Breast epithelium (tissue), 4 donors: ENCODE measurements around the gene ARHGEF19. TPM values are rescaled to one million over a fixed set of nuclear protein-coding genes. Genes with fewer than 3 reads are reported as not detected.

Experiments used
- DNase-seq, 2 donors: peaks; one replicate each; pipeline ENCODE4 v3.0.0-alpha.2; 2019; ENCODE audit warnings: low spot score in 2 of 2
- H3K27ac ChIP-seq, 2 donors: fragments of 200-600 bp; sonication (generic) in 1 of 2; one replicate each; pipeline ENCODE4 v1.5.1; 2016 to 2019; ENCODE audit warnings: mild to moderate bottlenecking in 1 of 2
- H3K27me3 ChIP-seq, 2 donors: fragments of 200-600 bp; sonication (generic) in 1 of 2; one replicate each; pipeline versions ENCODE4 v1.5.1 to v1.6.0; 2017 to 2019; ENCODE audit warnings: control low read depth in 1 of 2, mild to moderate bottlenecking in 1 of 2
- H3K36me3 ChIP-seq: fragments of 200-600 bp; one replicate; pipeline ENCODE4 v1.5.1; 2019
- H3K4me1 ChIP-seq, 2 donors: fragments of 200-600 bp; sonication (generic); one replicate each; pipeline ENCODE4 v1.5.1; 2016 to 2019; ENCODE audit warnings: control low read depth in 1 of 2
- H3K4me3 ChIP-seq, 3 donors: fragments of 200-600 bp; sonication (generic); 1 replicate in 2 of 3; 2 replicates in 1 of 3; pipeline ENCODE4 v1.5.1; 2016 to 2019; ENCODE audit warnings: mild to moderate bottlenecking in 3 of 3, moderate library complexity in 2 of 3
- H3K9me3 ChIP-seq, 2 donors: fragments of 200-600 bp; sonication (generic) in 1 of 2; one replicate each; pipeline ENCODE4 v1.5.1; 2016 to 2019; ENCODE audit warnings: control low read depth in 1 of 2
- POLR2A ChIP-seq: fragments of 450-650 bp; IDR thresholded peaks from one replicate; pipeline ENCODE4 v1.6.1; 2016; ENCODE audit warnings: antibody characterized with exemption, mild to moderate bottlenecking, moderate library complexity
- POLR2AphosphoS5 ChIP-seq, 3 donors: sonication (generic); formaldehyde crosslinking; IDR thresholded peaks; one replicate each; pipeline ENCODE4 v1.6.1; 2017; ENCODE audit warnings: antibody characterized with exemption in 3 of 3
- intact Hi-C: fragments of 100-400 bp; cut with DNase I; formaldehyde crosslinking; loops from one replicate; pipeline ENCODE4 v1.15.1; 2023; ENCODE audit warnings: low total_unique reads
- total RNA-seq, 3 donors: library from RNA; depleted of rRNA; stranded (reverse); fragments of >200 nt; gene quantifications; one replicate each; pipeline ENCODE4 v1.1.0, GENCODE V29; 2016
- TF ChIP-seq, protein P1 (sequence below), 3 donors: fragments of 450-650 bp; IDR thresholded peaks; one replicate each; pipeline ENCODE4 v1.5.1; 2016 to 2017; ENCODE audit warnings: antibody characterized with exemption in 3 of 3, mild to moderate bottlenecking in 3 of 3, moderate library complexity in 3 of 3

Gene ARHGEF19
- total RNA-seq, 3 donors from 2014 or later, result 7.5 to 18.0 (median 12.9) TPM

DNA sequence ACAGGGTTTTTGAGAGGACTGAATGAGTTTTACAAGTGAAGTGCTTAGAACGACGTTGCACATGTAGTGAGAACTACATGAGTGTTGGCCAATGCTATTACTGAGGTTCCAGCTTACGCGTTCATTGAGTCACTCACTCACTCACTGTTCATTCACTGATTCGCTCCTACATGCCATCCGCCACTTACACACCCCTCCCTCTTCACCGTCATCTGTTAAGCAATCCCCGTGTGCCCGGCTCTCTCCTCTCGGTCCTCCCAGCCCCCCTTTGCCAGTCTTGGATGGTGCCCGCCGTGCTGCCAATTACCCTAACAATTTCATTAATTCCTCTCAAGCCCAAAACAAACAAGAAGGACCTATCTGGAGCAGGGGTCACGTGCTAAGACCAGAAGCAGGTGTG is 29.3 kb downstream of the ARHGEF19 start:
- DNase-seq, result no peak
- Histone ChIP-seq H3K9me3 (no peaks in the 10 kb centered on the region), H3K4me3 (no peak overlapping the region), H3K36me3 (no peaks in the 10 kb centered on the region), H3K27ac (peak overlapping the region in 1 of 2 donors; percentile 97), H3K4me1 (peaks cover 11 to 22% of the 10 kb centered on the region in 2 donors), H3K27me3 (no peaks in the 10 kb centered on the region)
- TF ChIP-seq POLR2A, result no peak
- peak in 1 of 3 donors; percentile 44 for TF ChIP-seq POLR2AphosphoS5 (IDR thresholded peaks at IDR 0.05)
- TF ChIP-seq, protein P1, sequence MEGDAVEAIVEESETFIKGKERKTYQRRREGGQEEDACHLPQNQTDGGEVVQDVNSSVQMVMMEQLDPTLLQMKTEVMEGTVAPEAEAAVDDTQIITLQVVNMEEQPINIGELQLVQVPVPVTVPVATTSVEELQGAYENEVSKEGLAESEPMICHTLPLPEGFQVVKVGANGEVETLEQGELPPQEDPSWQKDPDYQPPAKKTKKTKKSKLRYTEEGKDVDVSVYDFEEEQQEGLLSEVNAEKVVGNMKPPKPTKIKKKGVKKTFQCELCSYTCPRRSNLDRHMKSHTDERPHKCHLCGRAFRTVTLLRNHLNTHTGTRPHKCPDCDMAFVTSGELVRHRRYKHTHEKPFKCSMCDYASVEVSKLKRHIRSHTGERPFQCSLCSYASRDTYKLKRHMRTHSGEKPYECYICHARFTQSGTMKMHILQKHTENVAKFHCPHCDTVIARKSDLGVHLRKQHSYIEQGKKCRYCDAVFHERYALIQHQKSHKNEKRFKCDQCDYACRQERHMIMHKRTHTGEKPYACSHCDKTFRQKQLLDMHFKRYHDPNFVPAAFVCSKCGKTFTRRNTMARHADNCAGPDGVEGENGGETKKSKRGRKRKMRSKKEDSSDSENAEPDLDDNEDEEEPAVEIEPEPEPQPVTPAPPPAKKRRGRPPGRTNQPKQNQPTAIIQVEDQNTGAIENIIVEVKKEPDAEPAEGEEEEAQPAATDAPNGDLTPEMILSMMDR (IDR thresholded peaks at IDR 0.05), result no peak
- intact Hi-C loops, result no loop called here

DNA sequence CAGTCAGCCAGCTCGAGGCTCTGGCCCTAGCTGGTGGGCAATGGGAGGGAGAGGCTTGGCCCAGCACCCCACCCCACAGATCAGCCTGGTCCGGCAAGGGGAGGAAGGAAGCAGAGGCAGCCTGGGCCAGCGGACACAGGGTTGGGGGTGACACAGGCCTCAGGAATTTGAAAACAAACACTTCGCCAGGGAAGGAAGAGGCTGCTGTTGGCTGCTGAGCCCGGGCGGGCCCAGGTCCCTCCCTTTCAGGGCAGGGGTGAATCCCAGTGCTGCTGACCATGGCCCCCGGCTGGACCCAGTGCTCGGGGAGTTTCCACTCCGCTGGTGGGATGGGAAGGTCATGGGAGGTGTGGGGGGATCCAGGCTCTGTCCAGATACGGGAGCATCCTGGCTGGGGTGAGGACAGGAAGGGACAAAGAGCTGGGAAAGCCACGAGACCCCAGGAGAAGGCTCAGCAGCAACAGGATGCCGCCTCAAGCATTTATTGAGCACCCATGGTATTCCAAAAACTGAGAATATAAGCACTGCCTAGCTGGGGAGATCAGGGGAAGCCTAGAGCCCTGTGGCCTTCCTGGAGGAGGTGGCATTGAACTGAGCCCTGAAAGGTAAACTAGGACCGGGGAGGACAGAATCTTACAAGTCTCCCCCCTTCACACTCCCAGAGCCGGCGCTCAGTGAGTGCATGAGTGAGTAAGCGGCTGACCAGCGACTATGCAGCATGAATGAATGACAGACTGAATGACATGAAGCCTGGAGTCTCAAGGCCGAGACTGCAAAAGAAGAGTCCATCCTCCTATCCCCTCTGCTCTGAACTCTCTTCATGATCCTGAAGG is 30.3 kb downstream of the ARHGEF19 start:
- Histone ChIP-seq H3K9me3 (no peaks in the 10 kb centered on the region), H3K27me3 (no peaks in the 10 kb centered on the region), H3K4me3 (peak overlapping the region in 1 of 3 donors; percentile 36), H3K4me1 (peaks cover 11 to 24% of the 10 kb centered on the region in 2 donors), H3K36me3 (no peaks in the 10 kb centered on the region), H3K27ac (peak overlapping the region; percentile 95 to 97)
- peak; percentile 92 for DNase-seq
- TF ChIP-seq POLR2AphosphoS5 (IDR thresholded peaks at IDR 0.05), result peak; percentile 56 to 85 (median 75)
- TF ChIP-seq POLR2A, result no peak
- TF ChIP-seq, protein P1 (IDR thresholded peaks at IDR 0.05), result no peak
- intact Hi-C loops, result no loop called here

DNA sequence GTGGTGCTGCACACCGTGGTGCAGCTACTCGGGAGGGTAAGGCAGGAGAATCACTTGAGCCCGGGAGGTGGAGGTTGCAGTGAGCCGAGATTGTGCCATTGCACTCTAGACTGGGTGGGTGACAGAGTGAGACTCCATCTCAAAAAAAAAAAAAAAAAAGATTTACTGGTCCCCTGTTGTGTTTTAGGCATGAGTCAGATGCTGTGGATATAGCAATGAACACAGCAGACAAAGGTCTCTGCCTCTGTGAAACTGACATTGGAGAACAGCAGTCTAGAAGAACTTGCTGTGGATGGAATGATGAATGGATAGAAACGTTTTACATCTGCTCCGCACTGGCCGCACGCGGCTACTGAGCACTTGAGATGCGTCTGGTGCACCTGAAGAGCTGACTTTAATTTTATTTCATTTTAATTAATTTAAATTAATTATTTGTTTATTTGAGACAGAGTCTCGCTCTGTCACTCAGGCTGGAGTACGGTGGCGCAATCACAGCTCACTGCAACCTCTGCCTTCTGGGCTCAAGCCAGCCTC is 32.1 kb downstream of the ARHGEF19 start:
- Histone ChIP-seq H3K9me3 (no peaks in the 10 kb centered on the region), H3K27ac (peak overlapping the region; percentile 95 to 97), H3K27me3 (no peaks in the 10 kb centered on the region), H3K36me3 (no peaks in the 10 kb centered on the region), H3K4me1 (peaks cover 23 to 41% of the 10 kb centered on the region in 2 donors), H3K4me3 (no peak overlapping the region)
- intact Hi-C loops, result no loop called here
- DNase-seq, result no peak
- TF ChIP-seq POLR2A (no peak), POLR2AphosphoS5 (IDR thresholded peaks at IDR 0.05) (no peak)
- TF ChIP-seq, protein P1 (IDR thresholded peaks at IDR 0.05), result no peak

DNA sequence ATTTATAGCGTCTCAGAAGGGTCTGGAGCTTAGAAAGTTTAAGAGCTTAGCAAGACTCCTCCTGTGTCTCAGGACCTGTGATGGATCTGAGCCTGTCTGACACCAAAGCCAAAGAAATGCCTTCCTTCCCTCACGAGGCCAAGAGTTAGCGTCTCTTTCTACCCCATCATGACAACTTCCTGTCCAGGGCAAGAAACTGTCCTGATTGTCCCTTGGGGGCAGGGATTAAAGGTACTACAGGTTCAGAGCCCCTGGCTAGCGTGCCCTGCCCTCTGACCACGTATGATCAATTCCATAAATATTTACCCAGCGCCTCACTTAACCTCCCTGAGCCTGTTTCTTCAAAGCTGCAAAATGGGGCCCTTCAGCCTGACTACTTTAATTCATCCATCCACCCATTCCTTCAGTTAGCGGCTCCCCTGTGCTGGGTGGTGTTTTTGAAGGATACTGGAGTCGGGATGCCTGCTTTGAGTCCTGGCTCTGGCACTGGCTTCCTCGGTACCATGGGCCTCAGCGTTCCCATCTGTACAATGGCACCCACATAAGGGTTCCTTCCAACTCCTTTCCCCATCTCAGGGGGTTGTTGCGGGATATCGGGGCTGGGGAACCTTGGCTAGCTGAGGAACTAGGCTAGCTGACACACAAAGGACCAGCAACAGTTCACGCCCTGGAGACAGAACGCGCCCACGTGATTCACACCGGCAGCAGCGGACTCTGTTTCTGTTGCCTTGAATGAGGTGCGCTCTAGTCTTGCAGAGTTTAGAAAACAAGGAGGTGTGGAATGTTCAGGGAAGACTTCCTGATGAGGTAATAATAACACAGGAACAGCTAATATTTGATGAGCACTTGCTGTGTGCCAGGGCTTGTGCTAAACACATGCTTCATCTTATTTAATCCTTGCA is 33.6 kb downstream of the ARHGEF19 start:
- H3K4me1 ChIP-seq, result peaks cover 24 to 56% of the 10 kb centered on the region in 2 donors
- intact Hi-C loops, result no loop called here
- peak overlapping the region in 1 of 2 donors; percentile 52 for H3K27ac ChIP-seq
- H3K27me3 ChIP-seq, result no peaks in the 10 kb centered on the region
- no peak for DNase-seq
- no peaks in the 10 kb centered on the region for H3K9me3 ChIP-seq
- no peak overlapping the region for H3K4me3 ChIP-seq
- TF ChIP-seq POLR2A (no peak), POLR2AphosphoS5 (IDR thresholded peaks at IDR 0.05) (peak in 1 of 3 donors; percentile 14)
- TF ChIP-seq, protein P1 (IDR thresholded peaks at IDR 0.05), result no peak
- H3K36me3 ChIP-seq, result no peaks in the 10 kb centered on the region
